Measurements from ENCODE around the gene JAKMIP1. TPM values are rescaled to one million over a fixed set of nuclear protein-coding genes. Genes with fewer than 3 reads are reported as not detected.

The JAKMIP1 gene
- polyA plus RNA-seq, 3 donors: 0.08 TPM; not detected in 2

GRCh38 chr4:6062133-6062532 lies 138.2 kb downstream of the JAKMIP1 start:
- no peak overlapping the region for H3K27ac Mint-ChIP-seq

GRCh38 chr4:6059375-6059805 lies 141.0 kb downstream of the JAKMIP1 start:
- no peak overlapping the region for H3K4me3 Mint-ChIP-seq
- Histone ChIP-seq H3K27me3 (ENCODE audit: control insufficient read depth in 2 of 2, insufficient read depth in 2 of 2, low read length in 2 of 2) (no peaks in the 10 kb centered on the region), H3K79me2 (ENCODE audit: insufficient read depth, low read length) (no peaks in the 10 kb centered on the region), H2AFZ (ENCODE audit: insufficient read depth, low read depth, low read length, poor library complexity, severe bottlenecking) (no peak overlapping the region), H3K4me2 (replicated peaks; ENCODE audit: extremely low read depth, low read length, poor library complexity, severe bottlenecking) (no peak overlapping the region), H3K36me3 (replicated peaks in 1 of 2; ENCODE audit: control insufficient read depth in 1 of 2, insufficient read depth in 2 of 2, low read length in 2 of 2) (no peaks in the 10 kb centered on the region), H3K9me3 (replicated peaks in 1 of 2; ENCODE audit: control insufficient read depth in 1 of 2, insufficient read depth in 1 of 2, low read length in 2 of 2) (peaks cover 55 to 65% of the 10 kb centered on the region in 2 donors), H4K20me1 (ENCODE audit: insufficient read depth, low read length) (no peaks in the 10 kb centered on the region), H3K27ac (ENCODE audit: low read depth in 1 of 2, low read length in 2 of 2) (no peak overlapping the region), H3K4me3 (replicated peaks in 1 of 3; ENCODE audit: low read depth in 2 of 3, low read length in 3 of 3) (no peak overlapping the region), H3K9ac (ENCODE audit: insufficient read depth, low read length, poor library complexity, severe bottlenecking) (no peak overlapping the region), H3K4me1 (ENCODE audit: control insufficient read depth in 1 of 2, insufficient read depth in 2 of 2, low read length in 2 of 2) (no peaks in the 10 kb centered on the region)
- no peak for TF ChIP-seq CTCF (IDR thresholded peaks at IDR 0.05)
- peaks cover 0 to 3% (median 0%) of the 10 kb centered on the region in 3 donors for H3K27me3 Mint-ChIP-seq (ENCODE audit: low read depth in 3 of 3)
- DNase-seq: no peak
- H3K36me3 Mint-ChIP-seq: no peaks in the 10 kb centered on the region
- no peaks in the 10 kb centered on the region for H3K4me1 Mint-ChIP-seq
- intact Hi-C loops (cut with micrococcal nuclease): no loop called here
- H3K9me3 Mint-ChIP-seq: peaks cover 38 to 57% (median 51%) of the 10 kb centered on the region in 7 donors
- WGBS (ENCODE audit: insufficient coverage): 92% methylated on average over 5 of the region's 7 CpGs
- H3K27ac Mint-ChIP-seq: no peak overlapping the region

More at GRCh38 chr4:6062133-6062532, 138.2 kb downstream of the JAKMIP1 start:
- Histone ChIP-seq H2AFZ (ENCODE audit: insufficient read depth, low read depth, low read length, poor library complexity, severe bottlenecking) (no peak overlapping the region), H4K20me1 (ENCODE audit: insufficient read depth, low read length) (no peaks in the 10 kb centered on the region), H3K36me3 (replicated peaks in 1 of 2; ENCODE audit: control insufficient read depth in 1 of 2, insufficient read depth in 2 of 2, low read length in 2 of 2) (no peaks in the 10 kb centered on the region), H3K27me3 (ENCODE audit: control insufficient read depth in 2 of 2, insufficient read depth in 2 of 2, low read length in 2 of 2) (no peaks in the 10 kb centered on the region), H3K4me3 (replicated peaks in 1 of 3; ENCODE audit: low read depth in 2 of 3, low read length in 3 of 3) (no peak overlapping the region), H3K4me1 (ENCODE audit: control insufficient read depth in 1 of 2, insufficient read depth in 2 of 2, low read length in 2 of 2) (no peaks in the 10 kb centered on the region), H3K4me2 (replicated peaks; ENCODE audit: extremely low read depth, low read length, poor library complexity, severe bottlenecking) (no peak overlapping the region), H3K27ac (ENCODE audit: low read depth in 1 of 2, low read length in 2 of 2) (no peak overlapping the region), H3K79me2 (ENCODE audit: insufficient read depth, low read length) (no peaks in the 10 kb centered on the region), H3K9me3 (replicated peaks in 1 of 2; ENCODE audit: control insufficient read depth in 1 of 2, insufficient read depth in 1 of 2, low read length in 2 of 2) (peaks cover 47 to 54% of the 10 kb centered on the region in 2 donors), H3K9ac (ENCODE audit: insufficient read depth, low read length, poor library complexity, severe bottlenecking) (no peak overlapping the region)
- Mint-ChIP-seq H3K27me3 (ENCODE audit: low read depth in 3 of 3) (peaks cover 0 to 3% (median 3%) of the 10 kb centered on the region in 3 donors), H3K4me1 (no peaks in the 10 kb centered on the region), H3K36me3 (no peaks in the 10 kb centered on the region), H3K4me3 (no peak overlapping the region), H3K9me3 (peaks cover 34 to 54% (median 47%) of the 10 kb centered on the region in 7 donors)
- intact Hi-C loops (cut with micrococcal nuclease): no loop called here
- 95% methylated on average over 8 of the region's 12 CpGs for WGBS (ENCODE audit: insufficient coverage)
- no peak for DNase-seq
- no peak for TF ChIP-seq CTCF (IDR thresholded peaks at IDR 0.05)

All from CD14-positive monocyte (primary cell).